ENCODE data around the gene HHEX. TPM values are rescaled to one million over a fixed set of nuclear protein-coding genes. Genes with fewer than 3 reads are reported as not detected.

The HHEX gene
- total and polyA plus RNA-seq, 2 of the 8 experiments (the other 6 are each of a cell fraction or from before 2014, with no cell fraction given) = 0.56 to 1.5 TPM

- FAIRE-seq (no peak), DNase-seq (ENCODE audit: low read depth in 1 of 2, low spot score in 2 of 2) (no peak)
- Histone ChIP-seq H3K18ac (ENCODE audit: extremely low read depth, low read length) (no peak overlapping the region), H3K4me1 (replicated peaks in 1 of 4; ENCODE audit: control insufficient read depth in 3 of 4, insufficient read depth in 4 of 4, low read length in 3 of 4) (no peaks in the 10 kb centered on the region), H3K9ac (replicated peaks in 1 of 4; ENCODE audit: extremely low read depth in 1 of 4, low read depth in 3 of 4, low read length in 3 of 4) (no peak overlapping the region), H3K4me2 (ENCODE audit: insufficient read depth in 1 of 2, low read depth in 2 of 2, low read length in 2 of 2) (no peak overlapping the region), H2BK12ac (ENCODE audit: low read depth, low read length) (no peak overlapping the region), H2AFZ (ENCODE audit: low read length) (no peak overlapping the region), H4K20me1 (replicated peaks in 1 of 2; ENCODE audit: control insufficient read depth in 1 of 2, insufficient read depth in 2 of 2, low read length in 2 of 2) (no peaks in the 10 kb centered on the region), H3K14ac (ENCODE audit: insufficient read length) (no peak overlapping the region), H2AK5ac (ENCODE audit: low read depth, low read length) (no peak overlapping the region), H2BK5ac (ENCODE audit: low read depth, low read length) (no peak overlapping the region), H4K8ac (ENCODE audit: extremely low read depth, insufficient read depth, low read length) (no peak overlapping the region), H3K56ac (replicated peaks; ENCODE audit: insufficient read length, low read depth, low read length) (no peak overlapping the region), H3K4ac (replicated peaks; ENCODE audit: insufficient read length, low read depth, low read length) (no peak overlapping the region), H2BK120ac (replicated peaks; ENCODE audit: low read depth, low read length) (no peak overlapping the region), H3K27ac (ENCODE audit: low read depth, low read length) (no peak overlapping the region), H3K27me3 (replicated peaks in 1 of 4; ENCODE audit: control insufficient read depth in 3 of 4, extremely low read depth in 1 of 4, insufficient read depth in 3 of 4, low read length in 3 of 4) (no peaks in the 10 kb centered on the region), H4K91ac (replicated peaks; ENCODE audit: insufficient read length, low read length) (no peak overlapping the region), H3K9me3 (ENCODE audit: insufficient read depth in 2 of 2, low read depth in 1 of 2, low read length in 1 of 2) (no peaks in the 10 kb centered on the region), H3K23me2 (ENCODE audit: low read depth, low read length) (no peaks in the 10 kb centered on the region), H2BK15ac (ENCODE audit: low read length) (no peak overlapping the region), H3K79me1 (ENCODE audit: low read depth, low read length) (no peaks in the 10 kb centered on the region), H2BK20ac (ENCODE audit: low read length) (no peak overlapping the region), H4K5ac (ENCODE audit: insufficient read length, low read depth, low read length) (no peak overlapping the region), H3K23ac (ENCODE audit: insufficient read length) (no peak overlapping the region), H3K79me2 (ENCODE audit: control insufficient read depth in 1 of 2, insufficient read depth in 2 of 2, low read length in 2 of 2) (no peaks in the 10 kb centered on the region), H3K36me3 (ENCODE audit: control insufficient read depth in 2 of 4, insufficient read depth in 4 of 4, low read length in 3 of 4) (peaks cover 5 to 57% (median 29%) of the 10 kb centered on the region in 4 experiments), H3K4me3 (ENCODE audit: extremely low read depth in 1 of 4, insufficient read depth in 2 of 4, low read depth in 3 of 4, low read length in 4 of 4) (no peak overlapping the region)
- CTCF ChIA-PET (ENCODE audit: partially characterized antibody) = no interaction called here
- POLR2A ChIA-PET (ENCODE audit: partially characterized antibody) = no interaction called here
- WGBS, 2 experiments (ENCODE audit: extremely low coverage in 1 of 2, insufficient coverage in 1 of 2, insufficient read length in 1 of 2, insufficient replicate concordance in 2 of 2, low coverage in 1 of 2, low lambda C conversion rate in 2 of 2, missing lambda C conversion rate in 1 of 2) = 87% methylated on average over 1 of the region's 1 CpG; no CpG with 5 or more reads in 1 of the 2 experiments
- TF ChIP-seq CTBP2 (IDR thresholded peaks at IDR 0.05; ENCODE audit: borderline replicate concordance, insufficient read depth, insufficient read length, low read length) (no peak), SRF (IDR thresholded peaks at IDR 0.05; ENCODE audit: low read depth, low read length) (no peak), ZNF274 (IDR thresholded peaks at IDR 0.05; ENCODE audit: borderline replicate concordance, extremely low read depth, low read length) (no peak), MAX (IDR thresholded peaks at IDR 0.05) (no peak), EP300 (IDR thresholded peaks at IDR 0.05; ENCODE audit: borderline replicate concordance in 1 of 2, low read depth in 2 of 2, low read length in 2 of 2) (no peak)
Observed at GRCh38 chr10:92641492-92641891, 48.3 kb upstream of the HHEX start.

All from H1 (cell line).